HL-60 (cell line): ENCODE measurements around the gene PASK.

ENCODE experiments used
- DNase-seq, 2 experiments: peaks; one replicate each; pipeline ENCODE4 v3.0.0-alpha.2; 2010 to 2020; ENCODE audit warnings: low read depth in 1 of 2, low spot score in 1 of 2
- H3K27ac ChIP-seq: fragments of 250-450 bp; sonication (Bioruptor Pico); replicated peaks from 2 replicates; pipeline ENCODE4 v1.5.1; 2020; ENCODE audit warnings: mild to moderate bottlenecking, moderate library complexity
- H3K27me3 ChIP-seq: fragments of 250-450 bp; sonication (Bioruptor Pico); 2 replicates; pipeline ENCODE4 v1.5.1; 2021; ENCODE audit warnings: mild to moderate bottlenecking, moderate library complexity; ENCODE audit not compliant: insufficient read depth, poor library complexity, severe bottlenecking
- H3K4me3 ChIP-seq: replicated peaks from 2 replicates; pipeline ENCODE4 v1.5.1; 2011; ENCODE audit warnings: mild to moderate bottlenecking, control low read depth, low read length; ENCODE audit not compliant: insufficient read depth
- CTCF ChIP-seq: IDR thresholded peaks from one replicate; pipeline ENCODE4 v1.5.1; 2011; ENCODE audit warnings: low read length, control low read depth, inconsistent platforms; ENCODE audit not compliant: insufficient read depth
- GABPA ChIP-seq: IDR thresholded peaks from 2 replicates; pipeline ENCODE4 v1.6.1; 2012; ENCODE audit warnings: low read depth
- POLR2AphosphoS5 ChIP-seq: IDR thresholded peaks from 2 replicates; pipeline ENCODE4 v1.6.1; 2012; ENCODE audit warnings: low read depth
- REST ChIP-seq: IDR thresholded peaks from 2 replicates; pipeline ENCODE4 v1.6.1; 2012; ENCODE audit warnings: low read depth; ENCODE audit not compliant: insufficient replicate concordance
- SPI1 ChIP-seq: IDR thresholded peaks from 2 replicates; pipeline ENCODE4 v1.6.1; 2012; ENCODE audit warnings: low read depth, mild to moderate bottlenecking, borderline replicate concordance

The PASK gene

GRCh38 chr2:241081643-241082340 is 67.5 kb downstream of the PASK start:
- no peak overlapping the region for H3K27ac ChIP-seq
- no peaks in the 10 kb centered on the region for H3K27me3 ChIP-seq
- no peak overlapping the region for H3K4me3 ChIP-seq
- no peak for TF ChIP-seq POLR2AphosphoS5
- no peak for TF ChIP-seq SPI1
- no peak for TF ChIP-seq CTCF
- no peak for TF ChIP-seq REST
- no peak for TF ChIP-seq GABPA
- no peak for DNase-seq

GRCh38 chr2:241081190-241081642 is 68.1 kb downstream of the PASK start:
- Histone ChIP-seq H3K27ac (no peak overlapping the region), H3K4me3 (no peak overlapping the region), H3K27me3 (no peaks in the 10 kb centered on the region)
- TF ChIP-seq POLR2AphosphoS5 = no peak
- no peak for TF ChIP-seq SPI1
- no peak for TF ChIP-seq CTCF
- no peak for TF ChIP-seq REST
- TF ChIP-seq GABPA = no peak
- DNase-seq = no peak

GRCh38 chr2:241080405-241081189 is 68.7 kb downstream of the PASK start:
- Histone ChIP-seq H3K4me3 (no peak overlapping the region), H3K27me3 (no peaks in the 10 kb centered on the region), H3K27ac (no peak overlapping the region)
- DNase-seq = no peak
- TF ChIP-seq CTCF = no peak
- TF ChIP-seq POLR2AphosphoS5 = no peak
- no peak for TF ChIP-seq REST
- TF ChIP-seq SPI1 = no peak
- TF ChIP-seq GABPA = no peak
